Posterior cingulate gyrus (tissue), 11 donors: Measurements from ENCODE around the gene ALG11.

ENCODE experiments used
- DNase-seq, 10 donors: peaks; one replicate each; pipeline versions ENCODE4 v3.0.0 to v3.0.0-alpha.2; 2020 to 2021; ENCODE audit warnings: mixed read lengths in 3 of 10
- intact Hi-C: fragments of 100-400 bp; cut with DNase I; formaldehyde crosslinking; loops from one replicate; pipeline ENCODE4 v1.15.1; 2023

The ALG11 gene

GRCh38 chr13:51997186-51997585 is 15.0 kb upstream of the ALG11 start:
- no peak for DNase-seq
- intact Hi-C loops: no loop called here

DNA sequence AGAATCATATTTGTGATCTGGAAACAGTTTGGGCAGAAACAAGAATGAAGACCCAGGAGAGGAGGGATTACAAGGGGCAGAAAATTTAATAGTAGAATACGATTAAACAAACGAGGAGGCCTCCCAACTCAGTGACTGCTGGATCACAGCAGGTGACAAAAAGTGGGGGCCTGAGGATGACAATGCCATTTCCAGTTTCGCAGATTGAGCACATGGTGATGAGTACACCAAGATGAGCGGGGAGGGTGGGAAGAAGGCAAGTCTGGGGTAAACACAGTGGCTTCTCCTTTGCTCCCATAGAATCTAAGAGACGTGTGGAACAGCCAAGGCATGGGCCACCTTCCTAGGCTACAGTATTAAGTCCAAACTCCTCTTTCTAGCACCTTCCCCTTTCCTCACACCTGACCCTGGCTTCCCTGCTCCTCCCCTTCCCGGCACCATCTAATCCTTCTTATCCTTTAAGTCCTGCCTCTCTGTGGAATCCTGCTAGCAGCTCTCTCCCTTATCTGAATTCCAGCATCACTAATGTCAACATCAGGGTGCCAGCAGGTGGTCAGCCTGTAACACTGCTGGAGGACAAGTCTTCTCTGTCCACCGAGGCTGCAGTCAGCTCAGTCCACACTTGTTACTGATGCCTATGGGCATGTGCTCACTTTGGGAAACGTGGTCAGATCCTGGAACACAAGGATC is 14.4 kb upstream of the ALG11 start:
- intact Hi-C loops: no loop called here
- no peak for DNase-seq

DNA sequence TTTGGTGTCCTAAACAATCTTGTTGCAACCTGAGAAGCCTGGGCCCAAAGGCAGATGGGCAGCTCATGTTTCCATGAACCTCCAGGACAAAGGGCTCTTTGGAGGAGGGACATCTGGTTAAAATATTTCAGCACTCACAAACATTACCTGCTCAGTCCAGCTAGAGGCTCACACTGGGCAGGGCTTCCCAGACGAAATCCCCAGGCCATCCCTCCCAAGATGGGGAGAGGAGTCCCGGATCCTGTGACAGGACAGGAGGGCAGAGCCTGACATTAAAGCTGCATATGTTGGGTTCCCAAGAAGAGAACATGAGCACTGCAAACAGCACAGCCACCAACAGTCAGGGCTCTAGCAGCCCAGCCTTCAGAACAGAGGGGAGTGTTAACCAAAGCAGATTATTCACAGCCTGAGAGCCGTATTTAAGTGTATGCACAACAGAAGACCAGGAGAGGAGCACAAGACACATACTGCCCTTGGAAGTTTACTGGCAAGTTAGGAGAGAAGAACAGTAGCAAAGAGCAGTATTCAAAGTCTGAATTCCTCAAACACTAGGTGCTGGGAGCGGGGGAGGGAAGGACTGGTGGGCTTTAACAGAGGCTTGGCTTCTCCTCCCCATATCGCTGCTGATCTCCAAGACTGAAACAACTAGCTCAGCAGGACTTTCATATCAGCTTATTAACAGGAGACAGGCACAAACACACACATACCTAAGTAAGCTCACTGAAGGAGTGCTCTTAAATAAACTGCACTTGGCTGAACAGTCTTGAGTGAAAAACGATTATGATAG is 13.3 kb upstream of the ALG11 start:
- no peak for DNase-seq
- intact Hi-C loops: no loop called here

DNA sequence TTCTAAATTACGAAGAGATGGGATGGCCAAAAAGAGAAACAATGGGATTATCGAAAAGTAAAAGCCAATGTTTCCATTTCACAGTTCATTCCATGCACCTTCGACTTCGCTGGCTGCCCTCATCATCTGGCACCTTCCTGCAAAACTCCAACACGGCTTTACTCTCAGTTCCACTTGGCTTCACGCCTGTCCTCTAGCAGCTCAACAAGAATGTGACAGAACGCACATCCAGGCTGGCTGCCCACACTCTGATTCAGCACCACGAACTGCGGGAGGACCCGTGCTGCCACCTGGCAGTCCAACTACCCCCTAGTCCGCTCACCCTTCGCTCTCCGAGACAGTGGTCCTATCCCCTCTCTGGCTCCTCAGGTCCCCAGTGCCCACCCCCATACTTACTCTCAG is 12.7 kb upstream of the ALG11 start:
- intact Hi-C loops: no loop called here
- DNase-seq: peak in 9 of 10 donors; percentile 31 to 92 (median 60)

- intact Hi-C loops: loop anchor here (2.0 kb wide), 1 partner anchor 195 kb away; no protein-coding TSS in a partner anchor
- no peak for DNase-seq
These were observed 12.3 kb upstream of the ALG11 start for GRCh38 chr13:51999921-52000320.

DNA sequence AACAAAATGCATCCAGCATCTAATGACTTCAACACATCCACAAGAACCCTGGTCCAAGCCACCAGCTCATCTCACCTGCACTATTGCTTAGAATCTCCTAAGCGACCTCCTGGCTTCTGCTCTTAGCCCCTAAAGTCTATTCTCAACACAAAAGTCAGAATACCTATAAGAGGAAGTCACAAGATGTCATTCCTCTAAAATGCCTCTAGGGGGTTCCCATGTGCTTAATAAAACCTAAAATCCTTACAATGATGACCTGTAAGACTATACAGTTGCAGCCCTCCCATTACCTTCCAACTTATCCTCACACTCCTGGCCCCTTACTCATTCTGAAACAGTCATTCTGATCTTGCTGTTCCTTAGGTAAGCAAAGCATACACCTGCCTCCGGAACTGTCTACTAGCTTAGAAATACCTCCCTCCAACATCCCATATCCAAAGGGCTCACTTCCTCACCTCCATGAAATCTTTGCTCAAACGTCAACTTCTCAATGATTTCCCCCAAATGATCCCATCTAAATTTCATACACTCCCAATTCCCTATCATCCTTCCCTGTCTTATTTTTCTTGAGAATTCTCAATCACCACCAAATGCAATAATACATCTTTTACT is 11.0 kb upstream of the ALG11 start:
- no peak for DNase-seq

GRCh38 chr13:52002361-52002760 is 9.8 kb upstream of the ALG11 start:
- intact Hi-C loops: no loop called here
- no peak for DNase-seq

More for the DNA sequence above, 11.0 kb upstream of the ALG11 start:
- intact Hi-C loops: loop anchor here (1.0 to 2.0 kb wide), 2 partner anchors 128 to 194 kb away; partner anchors contain the start of gene NEK5

- intact Hi-C loops: no loop called here
These were observed 8.7 kb upstream of the ALG11 start for GRCh38 chr13:52003541-52003940.

GRCh38 chr13:52004511-52005170 is 7.6 kb upstream of the ALG11 start:
- intact Hi-C loops: no loop called here

More at GRCh38 chr13:52003541-52003940, 8.7 kb upstream of the ALG11 start:
- no peak for DNase-seq

DNA sequence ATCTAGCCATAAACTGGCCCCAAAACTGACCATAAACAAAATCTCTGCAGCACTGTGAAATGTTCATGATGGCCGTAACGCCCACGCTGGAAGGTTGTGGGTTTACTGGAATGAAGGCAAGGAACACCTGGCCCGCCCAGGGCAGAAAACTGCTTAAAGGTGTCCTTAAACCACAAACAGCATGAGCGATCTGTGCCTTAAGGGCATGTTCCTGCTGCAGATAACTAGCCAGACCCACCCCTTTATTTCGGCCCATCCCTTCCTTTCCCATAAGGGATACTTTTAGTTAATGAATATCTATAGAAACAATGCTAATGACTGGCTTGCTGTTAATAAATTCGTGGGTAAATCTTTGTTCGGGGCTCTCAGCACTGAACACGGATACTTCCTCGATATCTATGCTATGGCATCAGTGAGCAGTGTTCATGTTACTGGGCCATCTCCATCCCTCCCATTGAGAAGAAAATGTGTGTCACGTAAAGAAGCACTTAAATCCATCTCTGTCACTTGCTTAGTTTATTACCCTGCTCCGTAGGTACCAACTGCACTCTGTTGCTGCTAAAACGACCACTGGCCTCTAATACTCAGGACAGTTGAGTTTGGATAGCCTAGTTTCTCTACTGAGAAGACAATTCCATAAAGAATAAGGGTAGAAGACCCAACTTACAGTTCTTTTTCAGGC is 6.2 kb upstream of the ALG11 start:
- intact Hi-C loops: no loop called here
- DNase-seq: no peak

More at GRCh38 chr13:52004511-52005170, 7.6 kb upstream of the ALG11 start:
- DNase-seq: no peak

- DNase-seq: no peak
- intact Hi-C loops: no loop called here
These were observed 5.5 kb upstream of the ALG11 start for GRCh38 chr13:52006523-52007245.

GRCh38 chr13:52009946-52010345 is 2.3 kb upstream of the ALG11 start:
- DNase-seq: no peak
- intact Hi-C loops: loop anchor here (5.0 kb wide), 1 partner anchor 437 kb away; no protein-coding TSS in a partner anchor

- peak in 2 of 10 donors; percentile 18 to 70 for DNase-seq
- intact Hi-C loops: loop anchor here (5.0 kb wide), 1 partner anchor 436 kb away; no protein-coding TSS in a partner anchor
These were observed 1.1 kb upstream of the ALG11 start, which contains the start of gene ATP7B for GRCh38 chr13:52010890-52011631. Gene ATP7B (minus strand): TSS chr13:52011450. CDS start chr13:52011337, 113 bp downstream.

DNA sequence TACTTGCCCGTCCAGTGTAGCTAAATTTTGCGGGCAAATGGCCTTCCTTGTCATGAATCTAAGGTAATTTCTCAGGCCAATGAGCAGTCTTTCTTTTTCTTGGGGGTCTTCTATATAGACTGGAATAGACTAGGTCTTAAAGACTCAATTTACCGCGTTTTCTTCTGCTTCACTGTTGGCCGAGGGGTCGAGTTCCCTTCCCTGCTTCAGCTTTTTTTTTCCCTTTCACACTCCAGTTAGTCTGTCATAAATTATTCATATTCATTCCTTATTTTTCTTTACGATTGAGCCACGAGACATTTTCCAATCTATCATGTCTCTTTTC is 276 bp downstream of the ALG11 start:
- intact Hi-C loops: loop anchor here (5.0 kb wide), 1 partner anchor 435 kb away; no protein-coding TSS in a partner anchor
- no peak for DNase-seq

GRCh38 chr13:52016296-52016695 is 4.1 kb downstream of the ALG11 start:
- DNase-seq: no peak
- intact Hi-C loops: no loop called here

DNA sequence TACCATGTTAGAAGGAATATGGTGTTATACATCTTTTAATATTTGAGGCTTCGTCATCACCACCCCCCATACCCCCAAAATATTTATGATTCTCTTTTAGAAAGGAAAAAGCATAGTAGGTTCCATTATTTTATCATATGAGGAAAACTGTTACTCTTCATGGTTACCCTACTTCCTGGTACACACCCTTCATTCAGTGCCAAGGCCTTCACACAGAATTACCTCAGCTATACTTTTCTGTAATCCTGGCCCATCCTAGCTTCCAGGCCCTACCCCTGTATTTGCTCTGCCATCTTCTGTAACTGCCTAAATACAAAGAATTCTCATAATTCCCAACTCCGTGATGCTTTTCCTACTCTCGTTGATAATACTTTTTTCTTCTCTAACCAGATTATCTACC is 8.0 kb downstream of the ALG11 start:
- DNase-seq: no peak
- intact Hi-C loops: no loop called here

DNA sequence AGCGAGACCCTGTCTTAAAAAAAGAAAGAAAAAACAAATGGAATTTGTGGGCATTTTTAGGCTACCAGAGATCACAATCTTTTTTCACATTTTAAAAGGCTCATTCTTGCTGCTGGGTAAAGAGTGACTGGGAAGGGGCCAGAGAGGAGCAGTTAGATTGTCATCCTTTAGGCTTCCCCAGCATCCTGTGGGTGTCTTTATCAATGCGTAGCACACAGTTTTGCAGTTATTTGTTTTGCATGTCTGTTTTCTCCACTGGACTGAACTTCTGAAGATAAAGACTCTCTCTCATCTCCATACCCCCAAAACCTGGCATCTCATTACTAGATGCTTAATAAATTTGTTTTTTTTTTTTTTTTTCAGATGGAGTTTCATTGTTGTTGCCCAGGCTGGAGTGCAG is 10.2 kb downstream of the ALG11 start:
- DNase-seq: no peak
- intact Hi-C loops: no loop called here

DNA sequence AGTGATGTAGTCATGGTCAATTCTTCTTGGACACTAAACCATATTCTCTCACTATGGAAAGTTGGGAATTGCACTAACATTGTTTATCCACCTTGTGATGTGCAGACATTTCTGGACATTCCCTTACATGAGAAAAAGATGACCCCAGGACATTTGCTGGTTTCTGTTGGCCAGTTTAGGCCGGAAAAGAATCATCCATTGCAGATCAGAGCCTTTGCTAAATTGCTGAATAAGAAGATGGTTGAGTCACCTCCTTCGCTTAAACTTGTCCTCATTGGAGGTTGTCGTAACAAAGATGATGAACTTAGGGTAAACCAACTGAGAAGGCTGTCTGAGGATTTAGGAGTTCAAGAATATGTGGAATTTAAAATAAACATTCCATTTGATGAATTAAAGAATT is 12.3 kb downstream of the ALG11 start, which contains the start of gene UTP14C:
TSS of gene UTP14C (plus strand) at position 211 of the 400 bp plus-strand sequence. CDS start 4,114 bp downstream, outside the sequence.
- DNase-seq: no peak
- intact Hi-C loops: no loop called here
